GM18505 (cell line): ENCODE data around the gene MGLL.
"Not testable (repeated sequence)": the region's sequence is repeated elsewhere in the genome, so short reads cannot be mapped to it uniquely, and the experiment has no call there.

Experiments
- ATAC-seq: cut with Tn5 transposase; IDR thresholded peaks from one replicate; pipeline ENCODE4 v1.9.1; 2021; ENCODE audit not compliant: unreplicated experiment
- POLR2A ChIP-seq: IDR thresholded peaks from 4 replicates; pipeline ENCODE4 v1.6.1; 2011; ENCODE audit warnings: borderline replicate concordance; ENCODE audit not compliant: insufficient read depth, insufficient read length; ENCODE audit errors: extremely low read depth

The MGLL gene

GRCh38 chr3:127711021-127711695 lies 111.2 kb downstream of the MGLL start:
- ATAC-seq = no peak
- TF ChIP-seq POLR2A = no peak

GRCh38 chr3:127710155-127710941 lies 112.0 kb downstream of the MGLL start:
- ATAC-seq = no peak
- no peak for TF ChIP-seq POLR2A

GRCh38 chr3:127709320-127710060 lies 112.8 kb downstream of the MGLL start:
- ATAC-seq = no peak
- no peak for TF ChIP-seq POLR2A

GRCh38 chr3:127708837-127709236 lies 113.5 kb downstream of the MGLL start:
- no peak for ATAC-seq
- TF ChIP-seq POLR2A = no peak

- ATAC-seq = no peak
- no peak for TF ChIP-seq POLR2A
These were observed 114.4 kb downstream of the MGLL start for GRCh38 chr3:127707851-127708411.

GRCh38 chr3:127706785-127707351 lies 115.4 kb downstream of the MGLL start:
- TF ChIP-seq POLR2A = no peak
- ATAC-seq = no peak

- no peak for TF ChIP-seq POLR2A
- ATAC-seq = no peak
These were observed 116.0 kb downstream of the MGLL start for GRCh38 chr3:127706312-127706711.

- ATAC-seq = not testable (repeated sequence)
These were observed 117.5 kb downstream of the MGLL start for GRCh38 chr3:127704840-127705239.

GRCh38 chr3:127702151-127702578 lies 120.2 kb downstream of the MGLL start:
- no peak for ATAC-seq

GRCh38 chr3:127701280-127701911 lies 120.9 kb downstream of the MGLL start:
- ATAC-seq = no peak
- TF ChIP-seq POLR2A = no peak

More at GRCh38 chr3:127702151-127702578, 120.2 kb downstream of the MGLL start:
- TF ChIP-seq POLR2A = no peak

- TF ChIP-seq POLR2A = no peak
- no peak for ATAC-seq
These were observed 121.9 kb downstream of the MGLL start for GRCh38 chr3:127700406-127700805.

GRCh38 chr3:127699416-127700300 lies 122.7 kb downstream of the MGLL start:
- ATAC-seq = no peak
- TF ChIP-seq POLR2A = no peak
